OCI-LY3 (cell line): ENCODE data around the gene PHLDB3.

ENCODE experiments used
- H2AFZ ChIP-seq: fragments of 200-600, 300-600 bp; shearing (Covaris generic); 2 replicates; pipeline ENCODE4 v1.6.0; 2014; ENCODE audit warnings: antibody characterized with exemption, low read depth, low read length
- H3K27ac ChIP-seq: fragments of 200-600, 300-600 bp; sonication (generic); 2 replicates; pipeline ENCODE4 v1.5.1; 2014; ENCODE audit warnings: mild to moderate bottlenecking, low read length, moderate library complexity, mixed read lengths
- H3K27me3 ChIP-seq: fragments of 200-600, 300-600 bp; sonication (generic); 2 replicates; pipeline ENCODE4 v1.6.1; 2014; ENCODE audit warnings: low read depth, low read length, mixed read lengths
- H3K36me3 ChIP-seq: fragments of 200-600, 300-600 bp; sonication (generic); replicated peaks from 2 replicates; pipeline ENCODE3; 2014; ENCODE audit warnings: low read depth, low read length, mixed read lengths
- H3K4me1 ChIP-seq: fragments of 300-600, 200-600 bp; sonication (generic); 2 replicates; pipeline ENCODE4 v1.6.1; 2014; ENCODE audit warnings: low read length, mixed read lengths
- H3K4me2 ChIP-seq: fragments of 200-600, 300-600 bp; sonication (generic); 2 replicates; pipeline ENCODE4 v1.6.1; 2014; ENCODE audit warnings: low read length, mixed read lengths
- H3K4me3 ChIP-seq: fragments of 300-600, 200-600 bp; sonication (generic); 2 replicates; pipeline ENCODE4 v1.5.1; 2014; ENCODE audit warnings: antibody characterized with exemption, mild to moderate bottlenecking, low read length, moderate library complexity
- H3K79me2 ChIP-seq: fragments of 300-600, 200-600 bp; shearing (Covaris generic); 2 replicates; pipeline ENCODE4 v1.6.1; 2014; ENCODE audit warnings: mild to moderate bottlenecking, low read length, mixed read lengths
- H3K9ac ChIP-seq: fragments of 300-600, 200-600 bp; shearing (Covaris generic); 2 replicates; pipeline ENCODE4 v1.6.0; 2014; ENCODE audit warnings: mild to moderate bottlenecking, low read length, moderate library complexity
- H3K9me3 ChIP-seq: fragments of 200-600, 300-600 bp; shearing (Covaris generic); 2 replicates; pipeline ENCODE4 v1.6.1; 2014; ENCODE audit warnings: low read length, mixed read lengths; ENCODE audit not compliant: insufficient read depth
- H4K20me1 ChIP-seq: fragments of 200-600, 300-600 bp; sonication (generic); 2 replicates; pipeline ENCODE4 v1.6.1; 2016; ENCODE audit warnings: low read length, mixed read lengths; ENCODE audit not compliant: insufficient read depth
- EZH2phosphoT487 ChIP-seq: fragments of 200-600 bp; shearing (Covaris generic); IDR thresholded peaks from 2 replicates; pipeline ENCODE4 v1.6.1; 2018; ENCODE audit warnings: antibody characterized with exemption, mixed run types, low read depth
- TF ChIP-seq, protein P1 (sequence below): fragments of 200-600, 300-600 bp; sonication (generic); IDR thresholded peaks from 2 replicates; pipeline ENCODE4 v1.5.1; 2014; ENCODE audit warnings: antibody characterized with exemption, low read length, low read depth

Gene PHLDB3

GRCh38 chr19:43462785-43463380, 41.7 kb downstream of the PHLDB3 start:
- Histone ChIP-seq H3K9me3 (no peaks in the 10 kb centered on the region), H3K9ac (no peak overlapping the region), H3K27me3 (peaks cover 3% of the 10 kb centered on the region; the same call in 1 of the 2 replicates), H3K36me3 (no peaks in the 10 kb centered on the region), H3K4me3 (no peak overlapping the region), H2AFZ (no peak overlapping the region), H4K20me1 (no peaks in the 10 kb centered on the region), H3K79me2 (no peaks in the 10 kb centered on the region), H3K4me2 (no peak overlapping the region), H3K27ac (no peak overlapping the region), H3K4me1 (no peaks in the 10 kb centered on the region)
- no peak for TF ChIP-seq EZH2phosphoT487
- TF ChIP-seq, protein P1, sequence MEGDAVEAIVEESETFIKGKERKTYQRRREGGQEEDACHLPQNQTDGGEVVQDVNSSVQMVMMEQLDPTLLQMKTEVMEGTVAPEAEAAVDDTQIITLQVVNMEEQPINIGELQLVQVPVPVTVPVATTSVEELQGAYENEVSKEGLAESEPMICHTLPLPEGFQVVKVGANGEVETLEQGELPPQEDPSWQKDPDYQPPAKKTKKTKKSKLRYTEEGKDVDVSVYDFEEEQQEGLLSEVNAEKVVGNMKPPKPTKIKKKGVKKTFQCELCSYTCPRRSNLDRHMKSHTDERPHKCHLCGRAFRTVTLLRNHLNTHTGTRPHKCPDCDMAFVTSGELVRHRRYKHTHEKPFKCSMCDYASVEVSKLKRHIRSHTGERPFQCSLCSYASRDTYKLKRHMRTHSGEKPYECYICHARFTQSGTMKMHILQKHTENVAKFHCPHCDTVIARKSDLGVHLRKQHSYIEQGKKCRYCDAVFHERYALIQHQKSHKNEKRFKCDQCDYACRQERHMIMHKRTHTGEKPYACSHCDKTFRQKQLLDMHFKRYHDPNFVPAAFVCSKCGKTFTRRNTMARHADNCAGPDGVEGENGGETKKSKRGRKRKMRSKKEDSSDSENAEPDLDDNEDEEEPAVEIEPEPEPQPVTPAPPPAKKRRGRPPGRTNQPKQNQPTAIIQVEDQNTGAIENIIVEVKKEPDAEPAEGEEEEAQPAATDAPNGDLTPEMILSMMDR: no peak

DNA sequence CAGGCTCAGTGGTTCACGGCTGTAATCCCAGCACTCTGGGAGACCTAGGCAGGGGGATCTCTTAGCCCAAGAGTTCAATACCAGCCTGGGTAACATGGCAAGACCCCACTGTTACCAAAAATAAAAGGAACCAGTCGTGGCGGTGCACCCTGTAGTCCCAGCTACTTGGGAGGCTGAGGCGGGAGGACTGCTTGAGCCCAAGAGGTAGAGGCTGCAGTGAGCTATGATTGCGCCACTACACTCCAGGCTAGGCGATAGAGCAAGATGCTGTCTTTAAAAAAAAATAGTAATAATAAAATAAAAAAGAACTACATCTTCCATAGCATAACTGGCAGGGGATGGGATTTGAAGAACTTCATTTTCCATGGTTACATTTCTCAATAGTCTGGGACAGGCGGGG, 42.2 kb downstream of the PHLDB3 start:
- no peak overlapping the region for H3K4me2 ChIP-seq
- H3K4me1 ChIP-seq: no peaks in the 10 kb centered on the region
- no peaks in the 10 kb centered on the region for H4K20me1 ChIP-seq
- no peaks in the 10 kb centered on the region for H3K9me3 ChIP-seq
- no peak overlapping the region for H3K9ac ChIP-seq
- H2AFZ ChIP-seq: no peak overlapping the region
- no peak overlapping the region for H3K27ac ChIP-seq
- no peak overlapping the region for H3K4me3 ChIP-seq
- TF ChIP-seq, protein P1: no peak
- no peak for TF ChIP-seq EZH2phosphoT487
- H3K79me2 ChIP-seq: no peaks in the 10 kb centered on the region
- no peaks in the 10 kb centered on the region for H3K36me3 ChIP-seq
- H3K27me3 ChIP-seq: peaks cover 3% of the 10 kb centered on the region; the same call in 1 of the 2 replicates

GRCh38 chr19:43461303-43461702, 43.2 kb downstream of the PHLDB3 start:
- Histone ChIP-seq H4K20me1 (no peaks in the 10 kb centered on the region), H3K4me1 (no peaks in the 10 kb centered on the region), H3K4me2 (no peak overlapping the region), H3K36me3 (no peaks in the 10 kb centered on the region), H3K9ac (no peak overlapping the region), H3K27ac (no peak overlapping the region), H2AFZ (no peak overlapping the region), H3K27me3 (peaks cover 3% of the 10 kb centered on the region; the same call in 1 of the 2 replicates), H3K4me3 (no peak overlapping the region), H3K79me2 (no peaks in the 10 kb centered on the region), H3K9me3 (no peaks in the 10 kb centered on the region)
- TF ChIP-seq EZH2phosphoT487: no peak
- TF ChIP-seq, protein P1: no peak

DNA sequence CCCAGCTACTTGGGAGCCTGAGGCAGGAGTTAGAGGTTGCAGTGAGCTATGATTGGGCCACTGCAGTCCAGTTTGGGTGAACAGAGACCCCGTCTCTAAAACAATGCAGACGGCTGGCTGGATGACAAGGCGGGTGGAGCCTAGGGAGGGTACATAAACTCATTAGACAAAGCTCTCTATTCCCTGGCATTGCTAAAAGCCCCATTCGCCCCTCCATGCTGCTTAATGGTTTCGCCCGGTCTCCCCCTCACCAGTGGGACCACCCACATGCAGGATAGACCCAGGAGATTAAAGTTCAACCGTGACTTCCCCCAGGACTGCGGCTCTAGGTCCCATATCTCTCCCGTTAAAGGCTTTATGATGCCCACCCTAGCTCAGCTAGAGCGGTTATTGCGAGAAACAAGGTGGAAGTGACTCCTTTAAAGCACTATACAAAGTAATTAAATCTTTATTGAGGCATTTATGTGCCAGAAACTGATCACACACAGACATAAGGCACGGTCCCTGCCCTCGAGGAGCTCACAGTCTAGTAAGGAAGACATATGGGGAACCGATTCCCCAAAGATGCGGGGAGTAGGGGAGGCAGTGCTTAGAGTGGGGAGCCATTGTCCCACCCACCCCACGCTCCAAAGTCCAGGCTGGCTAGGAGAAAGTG, 44.1 kb downstream of the PHLDB3 start:
- H3K4me1 ChIP-seq: peaks cover 7% of the 10 kb centered on the region
- no peaks in the 10 kb centered on the region for H3K36me3 ChIP-seq
- no peak overlapping the region for H3K4me2 ChIP-seq
- H3K79me2 ChIP-seq: no peaks in the 10 kb centered on the region
- no peak overlapping the region for H3K9ac ChIP-seq
- peaks cover 3% of the 10 kb centered on the region; the same call in 1 of the 2 replicates for H3K27me3 ChIP-seq
- no peaks in the 10 kb centered on the region for H3K9me3 ChIP-seq
- H2AFZ ChIP-seq: no peak overlapping the region
- TF ChIP-seq, protein P1: no peak
- no peak for TF ChIP-seq EZH2phosphoT487
- H4K20me1 ChIP-seq: no peaks in the 10 kb centered on the region
- no peak overlapping the region for H3K4me3 ChIP-seq
- no peak overlapping the region for H3K27ac ChIP-seq
